Left ventricle myocardium inferior (tissue), 1 donor: Measurements from ENCODE around the gene ZMIZ1. TPM values are rescaled to one million over a fixed set of nuclear protein-coding genes. Genes with fewer than 3 reads are reported as not detected.

Source experiments
- DNase-seq: peaks from one replicate; pipeline ENCODE4 v3.0.0-alpha.2; 2020
- H3K27ac ChIP-seq: fragments of 200-600 bp; replicated peaks from 2 replicates; pipeline ENCODE4 v1.8.0; 2021
- H3K27me3 ChIP-seq: fragments of 200-600 bp; 2 replicates; pipeline ENCODE4 v1.8.0; 2021; ENCODE audit warnings: low read depth
- H3K36me3 ChIP-seq: fragments of 200-600 bp; 2 replicates; pipeline ENCODE4 v1.8.0; 2021
- H3K4me1 ChIP-seq: fragments of 200-600 bp; 2 replicates; pipeline ENCODE4 v1.8.0; 2021
- H3K4me3 ChIP-seq: fragments of 200-600 bp; 2 replicates; pipeline ENCODE4 v1.8.0; 2021; ENCODE audit warnings: mild to moderate bottlenecking, moderate library complexity
- H3K9me3 ChIP-seq: fragments of 200-600 bp; replicated peaks from 2 replicates; pipeline ENCODE4 v1.8.0; 2021
- CTCF ChIP-seq: fragments of 200-600 bp; IDR thresholded peaks from 2 replicates; pipeline ENCODE4 v1.8.0; 2021; ENCODE audit warnings: antibody characterized with exemption, mild to moderate bottlenecking, borderline replicate concordance
- intact Hi-C: fragments of 100-400 bp; cut with micrococcal nuclease; formaldehyde crosslinking; loops from one replicate; pipeline ENCODE4 v1.11.0; 2022
- total RNA-seq: library from RNA; stranded (reverse); fragmentation: NEBNext Ultra II Directional; extraction: Animal tissue kit (Norgen Biotek cat#: 25700); gene quantifications from one replicate; pipeline ENCODE4 v1.2.1, GENCODE V29; 2021
- donor health status: DM: no; HTN: yes; CAD: no; lungs with severe emphysema.

The ZMIZ1 gene
- total RNA-seq, 1 donor from 2014 or later = 55.9 TPM

- Histone ChIP-seq H3K4me1 (peaks cover 44% of the 10 kb centered on the region), H3K27ac (peak overlapping the region; percentile 99), H3K4me3 (peak overlapping the region; percentile 89), H3K36me3 (no peaks in the 10 kb centered on the region), H3K9me3 (no peaks in the 10 kb centered on the region), H3K27me3 (no peaks in the 10 kb centered on the region)
- DNase-seq = no peak
- intact Hi-C loops = loop anchor here (5.0 to 10.0 kb wide), 2 partner anchors 82 to 126 kb away; no protein-coding TSS in a partner anchor
- peak; percentile 25 for TF ChIP-seq CTCF
These were observed 2.1 kb upstream of the ZMIZ1 start for GRCh38 chr10:79066411-79067240.

- peak; percentile 92 for DNase-seq
- Histone ChIP-seq H3K36me3 (no peaks in the 10 kb centered on the region), H3K27ac (peak overlapping the region; percentile 99), H3K9me3 (no peaks in the 10 kb centered on the region), H3K4me1 (peaks cover 53% of the 10 kb centered on the region), H3K27me3 (no peaks in the 10 kb centered on the region), H3K4me3 (peak overlapping the region; percentile 89)
- intact Hi-C loops = loop anchor here (5.0 to 10.0 kb wide), 2 partner anchors 83 to 125 kb away; no protein-coding TSS in a partner anchor
- peak; percentile 35 for TF ChIP-seq CTCF
These were observed 1.2 kb upstream of the ZMIZ1 start for GRCh38 chr10:79067241-79068202.

- Histone ChIP-seq H3K27me3 (no peaks in the 10 kb centered on the region), H3K4me3 (peak overlapping the region; percentile 89), H3K9me3 (no peaks in the 10 kb centered on the region), H3K4me1 (peaks cover 60% of the 10 kb centered on the region), H3K36me3 (no peaks in the 10 kb centered on the region), H3K27ac (peak overlapping the region; percentile 99)
- DNase-seq = no peak
- intact Hi-C loops = loop anchor here (5.0 to 10.0 kb wide), 2 partner anchors 83 to 124 kb away; no protein-coding TSS in a partner anchor
- no peak for TF ChIP-seq CTCF
These were observed 584 bp upstream of the ZMIZ1 start for GRCh38 chr10:79068203-79068561.

- peak; percentile 23 for TF ChIP-seq CTCF
- Histone ChIP-seq H3K27ac (peak overlapping the region; percentile 99), H3K27me3 (no peaks in the 10 kb centered on the region), H3K4me1 (peaks cover 73% of the 10 kb centered on the region), H3K4me3 (peak overlapping the region; percentile 89), H3K36me3 (no peaks in the 10 kb centered on the region), H3K9me3 (no peaks in the 10 kb centered on the region)
- DNase-seq = peak; percentile 67
- intact Hi-C loops = loop anchor here (5.0 to 10.0 kb wide), 3 partner anchors 78 to 123 kb away; no protein-coding TSS in a partner anchor
These were observed 737 bp downstream of the ZMIZ1 start for GRCh38 chr10:79069325-79070080.
